HG03439 (cell line): ENCODE data around the gene SERPINI2.

Source experiments
- ATAC-seq: cut with Tn5 transposase; IDR thresholded peaks from one replicate; pipeline ENCODE4 v1.9.1; 2021; ENCODE audit warnings: mild to moderate bottlenecking, moderate library complexity; ENCODE audit not compliant: unreplicated experiment

Gene SERPINI2, protein sequence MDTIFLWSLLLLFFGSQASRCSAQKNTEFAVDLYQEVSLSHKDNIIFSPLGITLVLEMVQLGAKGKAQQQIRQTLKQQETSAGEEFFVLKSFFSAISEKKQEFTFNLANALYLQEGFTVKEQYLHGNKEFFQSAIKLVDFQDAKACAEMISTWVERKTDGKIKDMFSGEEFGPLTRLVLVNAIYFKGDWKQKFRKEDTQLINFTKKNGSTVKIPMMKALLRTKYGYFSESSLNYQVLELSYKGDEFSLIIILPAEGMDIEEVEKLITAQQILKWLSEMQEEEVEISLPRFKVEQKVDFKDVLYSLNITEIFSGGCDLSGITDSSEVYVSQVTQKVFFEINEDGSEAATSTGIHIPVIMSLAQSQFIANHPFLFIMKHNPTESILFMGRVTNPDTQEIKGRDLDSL

GRCh38 chr3:167473863-167474262, at the start of gene SERPINI2:
SERPINI2 (minus strand) TSS chr3:167474042; CDS start chr3:167471834, 2,208 bp downstream.
- no peak for ATAC-seq

DNA sequence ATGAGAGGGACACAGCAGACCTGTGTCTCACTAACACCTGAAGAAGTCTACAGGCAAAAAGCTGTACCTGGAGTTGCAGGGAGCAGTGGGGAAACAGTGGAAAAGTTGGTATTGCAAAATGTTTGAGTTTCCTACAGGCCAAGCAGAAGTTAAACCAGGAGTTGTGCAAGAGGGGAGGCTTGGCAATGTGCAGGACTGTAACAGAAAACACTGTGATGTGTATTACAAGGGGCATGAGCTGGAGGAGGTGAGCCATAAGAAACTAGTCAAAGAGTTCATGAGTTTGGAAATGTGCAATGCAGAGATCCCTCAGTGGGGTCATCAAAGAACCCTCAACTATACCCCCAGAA, 47.1 kb upstream of the SERPINI2 start:
- no peak for ATAC-seq

GRCh38 chr3:167520266-167521005, 46.6 kb upstream of the SERPINI2 start:
- ATAC-seq = no peak

GRCh38 chr3:167507954-167508353, 34.1 kb upstream of the SERPINI2 start:
- ATAC-seq = no peak

- ATAC-seq = no peak
Observed at GRCh38 chr3:167502401-167502800, 28.6 kb upstream of the SERPINI2 start.

DNA sequence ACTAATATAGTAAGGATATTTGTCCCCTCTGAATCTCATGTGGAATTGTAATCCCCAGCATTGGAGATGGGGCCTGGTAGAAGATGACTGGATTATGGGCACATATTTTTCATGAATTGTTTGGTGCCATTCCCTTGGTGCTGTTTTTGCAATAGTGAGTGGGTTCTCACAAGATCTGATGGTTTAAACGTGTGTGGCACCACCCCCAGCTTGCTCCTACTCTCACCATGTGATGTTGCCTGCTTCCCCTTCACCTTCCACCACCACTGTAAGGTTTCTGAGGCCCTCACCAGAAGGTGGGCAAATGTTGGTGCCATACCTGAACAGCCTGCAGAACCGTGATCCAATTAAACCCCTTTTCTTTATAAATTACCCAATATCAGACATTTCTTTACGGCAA, 28.1 kb upstream of the SERPINI2 start:
- ATAC-seq = no peak

DNA sequence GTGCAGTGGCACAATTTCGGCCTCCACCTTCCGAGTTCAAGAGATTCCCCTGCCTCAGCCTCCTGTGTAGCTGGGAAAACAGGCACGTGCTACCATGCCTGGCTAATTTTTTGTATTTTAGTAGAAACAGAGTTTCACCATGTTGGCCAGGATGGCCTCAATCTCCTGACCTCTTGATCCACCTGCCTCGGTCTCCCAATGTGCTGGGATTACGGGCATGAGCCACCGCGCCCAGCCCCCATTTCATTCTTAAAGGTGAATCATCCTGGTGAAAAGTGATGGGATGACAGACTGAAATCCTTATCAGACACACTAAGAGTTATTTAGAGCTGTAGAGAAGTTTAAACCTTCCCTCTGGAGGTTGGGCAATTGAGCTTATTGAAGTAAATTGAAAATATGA, 24.1 kb upstream of the SERPINI2 start:
- ATAC-seq = no peak

DNA sequence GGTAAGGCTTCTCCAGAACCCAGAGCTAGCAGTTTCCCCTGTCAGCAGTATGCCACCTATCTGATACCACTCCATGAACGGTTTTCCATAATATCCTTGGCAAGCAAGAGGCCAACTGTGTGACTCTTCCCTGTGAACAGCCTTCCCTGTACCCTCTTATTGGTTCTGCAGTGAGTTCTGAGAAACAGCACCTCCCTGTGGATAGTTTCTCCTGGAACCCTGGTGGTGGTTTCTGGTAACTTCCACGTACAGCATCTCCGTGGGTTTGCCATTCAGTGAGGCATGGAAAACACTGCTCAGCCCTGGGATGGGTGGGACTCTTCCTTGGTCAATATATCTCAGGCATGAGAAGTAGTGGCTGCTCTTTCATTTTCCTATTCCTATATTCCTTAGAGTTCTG, 19.4 kb upstream of the SERPINI2 start:
- ATAC-seq = no peak

- ATAC-seq = no peak
Observed at GRCh38 chr3:167491621-167492020, 17.8 kb upstream of the SERPINI2 start.

- no peak for ATAC-seq
Observed at GRCh38 chr3:167489571-167489970, 15.7 kb upstream of the SERPINI2 start.

GRCh38 chr3:167487556-167487955, 13.7 kb upstream of the SERPINI2 start:
- no peak for ATAC-seq

DNA sequence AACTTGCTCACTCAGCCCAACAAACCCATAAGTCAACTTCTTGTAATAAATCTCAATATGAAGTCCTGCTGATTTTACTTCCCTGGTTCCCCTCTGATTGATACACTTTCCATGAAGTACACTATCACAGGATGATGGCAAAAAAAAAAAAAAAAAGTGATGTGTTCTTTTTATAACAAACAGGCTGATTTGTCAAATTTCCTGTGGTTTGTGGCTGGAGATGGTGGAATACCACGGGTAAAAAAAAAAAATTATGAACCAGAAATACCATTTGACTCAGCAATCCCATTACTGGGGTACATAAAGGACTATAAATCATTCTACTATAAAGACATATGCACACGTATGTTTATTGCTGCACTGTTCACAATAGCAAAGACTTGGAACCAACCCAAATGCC, 10.7 kb upstream of the SERPINI2 start:
- no peak for ATAC-seq

- no peak for ATAC-seq
Observed at GRCh38 chr3:167483708-167484475, 10.1 kb upstream of the SERPINI2 start.

- no peak for ATAC-seq
Observed at GRCh38 chr3:167481164-167481563, 7.3 kb upstream of the SERPINI2 start.

- ATAC-seq = no peak
Observed at GRCh38 chr3:167480748-167481147, 6.9 kb upstream of the SERPINI2 start.

GRCh38 chr3:167469381-167469780, 4.5 kb downstream of the SERPINI2 start:
- no peak for ATAC-seq

- no peak for ATAC-seq
Observed at GRCh38 chr3:167467848-167468611, 5.8 kb downstream of the SERPINI2 start.

- no peak for ATAC-seq
Observed at GRCh38 chr3:167466966-167467365, 6.9 kb downstream of the SERPINI2 start.

- no peak for ATAC-seq
Observed at GRCh38 chr3:167456157-167456799, 17.6 kb downstream of the SERPINI2 start.

DNA sequence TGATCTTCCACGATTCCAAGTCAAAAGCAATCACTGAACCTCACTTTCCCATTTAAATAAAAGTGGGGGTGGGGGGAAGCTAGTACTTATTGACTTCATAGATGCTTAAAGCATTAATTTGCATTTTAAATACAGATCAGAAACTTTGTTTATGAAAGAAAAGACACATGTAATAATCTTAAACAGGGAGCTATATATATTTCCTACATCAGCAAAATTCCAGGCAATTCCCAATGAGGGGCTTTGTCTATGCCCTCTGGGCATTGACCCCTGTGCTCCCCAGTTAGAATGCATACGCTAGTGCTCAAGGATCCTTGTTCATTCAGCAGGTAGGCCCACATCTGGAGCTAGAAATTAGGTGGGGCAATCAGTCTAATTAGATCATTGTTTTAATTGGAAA, 20.0 kb downstream of the SERPINI2 start:
- no peak for ATAC-seq
